MM.1S (cell line): Measurements from ENCODE around the gene MRAP2.

ENCODE experiments used
- DNase-seq: peaks from one replicate; pipeline ENCODE4 v3.0.0-alpha.2; 2015
- H2AFZ ChIP-seq: fragments of 300-600 bp; sonication (generic); 2 replicates; pipeline ENCODE4 v1.6.0; 2016; ENCODE audit warnings: antibody characterized with exemption, low read length
- H3F3A ChIP-seq: fragments of 300-600 bp; sonication (generic); 2 replicates; pipeline ENCODE4 v1.6.1; 2016; ENCODE audit warnings: mild to moderate bottlenecking, antibody characterized with exemption, low read length, moderate library complexity, mixed read lengths; ENCODE audit not compliant: insufficient read depth
- H3K27ac ChIP-seq: fragments of 300-600 bp; sonication (generic); 2 replicates; pipeline ENCODE4 v1.5.1; 2016; ENCODE audit warnings: mild to moderate bottlenecking, low read length
- H3K27me3 ChIP-seq: fragments of 300-600 bp; sonication (generic); replicated peaks from 2 replicates; pipeline ENCODE4 v1.6.0; 2016; ENCODE audit warnings: low read length; ENCODE audit not compliant: insufficient read depth
- H3K36me3 ChIP-seq: fragments of 300-600 bp; sonication (generic); replicated peaks from 2 replicates; pipeline ENCODE4 v1.6.1; 2016; ENCODE audit warnings: mild to moderate bottlenecking, low read length, mixed read lengths; ENCODE audit not compliant: insufficient read depth
- H3K4me1 ChIP-seq: fragments of 300-600 bp; sonication (generic); 2 replicates; pipeline ENCODE4 v1.6.1; 2016; ENCODE audit warnings: low read length, mixed read lengths
- H3K4me2 ChIP-seq: fragments of 300-600 bp; sonication (generic); 2 replicates; pipeline ENCODE4 v1.6.0; 2016; ENCODE audit warnings: low read depth, low read length
- H3K4me3 ChIP-seq: fragments of 300-600 bp; sonication (generic); 2 replicates; pipeline ENCODE4 v1.5.1; 2016; ENCODE audit warnings: low read length, mixed read lengths
- H3K79me2 ChIP-seq: fragments of 300-600 bp; sonication (generic); 2 replicates; pipeline ENCODE4 v1.6.1; 2016; ENCODE audit warnings: mixed run types, low read length, mixed read lengths
- H3K9ac ChIP-seq: fragments of 300-600 bp; sonication (generic); 2 replicates; pipeline ENCODE4 v1.6.1; 2016; ENCODE audit warnings: low read length, mixed read lengths
- H3K9me2 ChIP-seq: fragments of 300-600 bp; sonication (generic); replicated peaks from 2 replicates; pipeline ENCODE4 v1.6.1; 2016; ENCODE audit warnings: mild to moderate bottlenecking, low read length, mixed read lengths; ENCODE audit not compliant: insufficient read depth
- H3K9me3 ChIP-seq: fragments of 300-600 bp; sonication (generic); replicated peaks from 2 replicates; pipeline ENCODE4 v1.6.1; 2016; ENCODE audit warnings: mild to moderate bottlenecking, low read length, mixed read lengths; ENCODE audit not compliant: insufficient read depth
- H4K20me1 ChIP-seq: fragments of 300-600 bp; sonication (generic); 2 replicates; pipeline ENCODE4 v1.6.1; 2016; ENCODE audit warnings: mild to moderate bottlenecking, low read length, moderate library complexity, mixed read lengths; ENCODE audit not compliant: insufficient read depth
- CTCF ChIP-seq: fragments of 300-600 bp; sonication (generic); IDR thresholded peaks from 2 replicates; pipeline ENCODE4 v1.5.1; 2016; ENCODE audit warnings: antibody characterized with exemption, low read length, mixed read lengths
- EZH2 ChIP-seq: fragments of 300-600 bp; sonication (generic); optimal IDR thresholded peaks from 2 replicates; pipeline ENCODE3; 2017; ENCODE audit warnings: low read depth, mild to moderate bottlenecking, antibody characterized with exemption, low read length, mixed read lengths
- EZH2phosphoT487 ChIP-seq: fragments of 300-600 bp; sonication (generic); IDR thresholded peaks from 2 replicates; pipeline ENCODE4 v1.6.1; 2018; ENCODE audit warnings: antibody characterized with exemption, low read length

MRAP2 gene

GRCh38 chr6:84086545-84087429 is 53.2 kb downstream of the MRAP2 start:
- Histone ChIP-seq H3K9ac (no peak overlapping the region), H3K79me2 (no peaks in the 10 kb centered on the region), H4K20me1 (no peaks in the 10 kb centered on the region), H3K4me3 (no peak overlapping the region), H3K4me2 (no peak overlapping the region), H3F3A (no peaks in the 10 kb centered on the region), H3K4me1 (no peaks in the 10 kb centered on the region), H2AFZ (no peak overlapping the region), H3K9me3 (no peaks in the 10 kb centered on the region), H3K36me3 (no peaks in the 10 kb centered on the region), H3K27ac (no peak overlapping the region), H3K9me2 (no peaks in the 10 kb centered on the region), H3K27me3 (no peaks in the 10 kb centered on the region)
- TF ChIP-seq CTCF: no peak
- no peak for DNase-seq

GRCh38 chr6:84089081-84089480 is 55.5 kb downstream of the MRAP2 start:
- H3K27me3 ChIP-seq: no peaks in the 10 kb centered on the region
- H4K20me1 ChIP-seq: no peaks in the 10 kb centered on the region
- H3F3A ChIP-seq: no peaks in the 10 kb centered on the region
- H2AFZ ChIP-seq: no peak overlapping the region
- no peak overlapping the region for H3K4me2 ChIP-seq
- H3K4me1 ChIP-seq: no peaks in the 10 kb centered on the region
- no peaks in the 10 kb centered on the region for H3K9me3 ChIP-seq
- no peak overlapping the region for H3K27ac ChIP-seq
- DNase-seq: no peak
- H3K9me2 ChIP-seq: no peaks in the 10 kb centered on the region
- no peaks in the 10 kb centered on the region for H3K79me2 ChIP-seq
- H3K36me3 ChIP-seq: no peaks in the 10 kb centered on the region
- no peak overlapping the region for H3K9ac ChIP-seq
- H3K4me3 ChIP-seq: no peak overlapping the region
- TF ChIP-seq CTCF (no peak), EZH2 (no peak), EZH2phosphoT487 (no peak)

GRCh38 chr6:84089552-84089951 is 56.0 kb downstream of the MRAP2 start:
- no peak overlapping the region for H2AFZ ChIP-seq
- H3K9me2 ChIP-seq: no peaks in the 10 kb centered on the region

More at GRCh38 chr6:84089552-84089951, 56.0 kb downstream of the MRAP2 start:
- Histone ChIP-seq H3K79me2 (no peaks in the 10 kb centered on the region), H3K27me3 (no peaks in the 10 kb centered on the region), H3K4me2 (no peak overlapping the region), H3K9me3 (no peaks in the 10 kb centered on the region), H3K9ac (no peak overlapping the region), H3F3A (no peaks in the 10 kb centered on the region), H3K36me3 (no peaks in the 10 kb centered on the region), H3K4me1 (no peaks in the 10 kb centered on the region), H3K27ac (no peak overlapping the region), H3K4me3 (no peak overlapping the region), H4K20me1 (no peaks in the 10 kb centered on the region)
- no peak for DNase-seq
- no peak for TF ChIP-seq EZH2phosphoT487
